GM21825 (cell line): ENCODE data around the gene RHOBTB1.
"Not testable (repeated sequence)": the region's sequence is repeated elsewhere in the genome, so short reads cannot be mapped to it uniquely, and the experiment has no call there.

Experiments
- ATAC-seq: cut with Tn5 transposase; IDR thresholded peaks from one replicate; pipeline ENCODE4 v1.9.1; 2021; ENCODE audit warnings: mild to moderate bottlenecking, moderate library complexity; ENCODE audit not compliant: unreplicated experiment

The RHOBTB1 gene

GRCh38 chr10:60910543-60910942 is 33.4 kb downstream of the RHOBTB1 start:
- no peak for ATAC-seq

DNA sequence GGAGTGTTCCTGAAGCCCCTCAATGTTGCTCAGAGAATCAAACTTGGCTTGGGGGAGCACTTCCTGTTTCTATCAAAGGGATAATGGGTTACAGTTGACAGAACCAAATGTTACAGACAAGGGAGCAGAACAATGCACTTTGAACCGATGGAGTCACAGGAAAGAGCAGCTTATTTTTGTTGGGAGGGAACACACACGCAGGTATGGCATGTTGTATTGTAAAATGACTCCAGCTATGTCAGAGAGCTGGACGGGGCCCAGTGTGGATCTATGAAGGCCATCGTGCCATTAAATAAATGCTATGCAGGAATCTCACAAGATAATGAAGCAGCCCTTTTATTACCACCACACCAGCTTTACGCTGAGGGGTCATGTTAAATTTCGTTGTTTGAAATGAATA is 35.1 kb downstream of the RHOBTB1 start:
- ATAC-seq: no peak

DNA sequence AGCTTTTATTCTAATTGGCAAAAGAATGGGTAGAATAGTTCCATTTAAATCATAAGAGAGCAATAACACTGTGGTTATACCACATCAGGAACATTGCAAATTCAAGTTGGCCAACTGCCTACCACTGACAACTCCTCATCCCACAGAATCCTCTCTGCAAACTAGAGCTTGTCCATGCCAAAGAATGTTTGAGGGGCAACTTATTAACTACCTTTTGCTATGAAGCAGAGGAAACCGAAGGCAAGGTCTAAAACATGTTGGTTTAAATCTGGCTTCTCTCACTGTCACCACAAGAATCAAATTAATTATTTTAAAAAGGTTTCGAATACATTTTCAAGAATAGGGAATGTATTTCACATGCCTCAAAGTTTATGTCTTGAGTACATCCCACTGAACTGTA is 36.0 kb downstream of the RHOBTB1 start:
- ATAC-seq: no peak

DNA sequence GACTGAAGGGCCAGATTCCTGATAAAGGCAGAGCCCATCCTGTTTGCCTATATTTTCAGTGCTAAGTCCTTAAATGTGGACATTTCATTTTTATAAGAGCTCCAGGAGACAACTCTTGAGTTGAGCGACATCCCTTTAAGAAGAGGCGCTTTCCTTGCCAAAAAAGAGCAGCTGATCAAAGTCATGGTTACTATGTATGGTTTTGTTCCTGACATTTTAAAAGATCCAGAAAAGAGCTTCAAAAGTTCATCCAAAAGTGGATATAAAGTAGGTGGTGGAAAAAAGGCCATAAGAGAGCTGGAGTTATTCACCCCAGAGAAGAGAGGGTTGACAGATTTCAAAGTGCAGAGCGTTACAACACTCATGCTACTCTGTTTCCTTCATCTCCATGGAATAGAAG is 36.7 kb downstream of the RHOBTB1 start:
- no peak for ATAC-seq

- not testable (repeated sequence) for ATAC-seq
Observed at GRCh38 chr10:60906825-60907224, 37.2 kb downstream of the RHOBTB1 start.

DNA sequence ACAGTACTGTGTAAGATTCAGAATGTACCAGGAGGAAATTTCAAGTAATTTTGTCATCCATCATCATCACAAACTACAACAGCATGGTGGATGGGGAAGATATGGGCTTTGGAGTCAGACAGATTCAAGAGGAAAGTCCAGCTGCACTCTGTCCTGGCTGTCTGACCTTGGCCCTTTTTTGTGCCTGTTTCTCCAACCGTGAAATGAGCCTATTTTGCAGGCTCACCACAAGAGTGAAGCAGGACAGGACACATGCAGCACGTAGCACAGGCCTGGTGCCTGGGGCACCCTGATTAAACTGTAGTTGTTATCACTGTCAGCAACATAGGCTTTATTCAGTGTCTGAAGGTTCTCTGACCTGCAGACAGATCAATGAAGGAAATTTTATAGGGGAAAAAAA is 37.6 kb downstream of the RHOBTB1 start:
- no peak for ATAC-seq

- no peak for ATAC-seq
Observed at GRCh38 chr10:60905580-60905979, 38.4 kb downstream of the RHOBTB1 start.

DNA sequence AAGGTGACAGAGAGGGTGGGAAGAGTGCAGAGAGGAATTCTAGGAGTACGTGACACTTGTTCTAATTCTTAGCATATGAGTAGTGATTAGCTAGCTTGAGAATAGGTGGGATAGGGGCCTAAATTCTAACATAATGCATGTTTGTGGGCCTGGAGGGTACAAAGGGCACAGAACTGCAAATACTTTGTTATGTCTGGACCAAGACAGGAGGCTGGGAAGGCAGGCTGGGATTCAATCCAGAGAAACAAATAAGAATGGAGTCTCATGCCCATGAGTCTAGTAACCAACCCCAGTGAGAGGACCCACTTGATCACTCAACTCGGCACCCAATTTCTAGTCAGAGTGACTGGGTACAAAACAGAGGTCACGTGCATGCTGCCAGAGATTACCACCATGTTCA is 40.9 kb downstream of the RHOBTB1 start:
- ATAC-seq: no peak

DNA sequence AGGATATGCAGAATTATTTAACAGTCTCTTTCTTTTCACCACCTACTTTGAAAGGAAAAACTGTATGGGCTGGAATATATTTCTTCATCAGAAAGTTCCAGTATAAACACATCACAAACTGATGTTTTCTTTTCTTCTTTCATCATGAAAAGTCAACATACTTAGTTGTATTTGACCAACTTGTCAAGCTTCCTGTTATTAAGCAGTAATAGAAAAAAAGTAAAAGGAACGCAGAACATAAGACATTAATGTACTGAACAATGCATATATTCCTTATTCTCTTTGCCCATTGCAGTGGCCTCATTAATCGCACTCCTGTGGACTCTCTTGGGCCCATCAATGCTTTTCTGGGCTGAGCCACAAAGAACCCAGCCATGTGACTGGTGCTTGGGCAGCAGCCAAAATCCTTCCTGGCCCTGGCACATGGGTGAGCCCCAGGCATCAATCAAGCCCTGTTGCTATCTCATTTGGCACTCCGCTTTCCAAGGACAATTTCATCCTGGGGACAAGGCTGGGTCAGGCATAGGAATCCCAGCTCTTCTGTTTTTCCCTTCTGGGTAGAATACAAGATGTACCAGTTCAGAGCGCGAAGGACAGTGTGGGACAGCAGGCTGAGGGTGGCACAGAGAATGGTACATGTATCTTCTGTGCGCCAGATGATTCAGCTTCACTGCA is 42.3 kb downstream of the RHOBTB1 start:
- ATAC-seq: no peak

- ATAC-seq: no peak
Observed at GRCh38 chr10:60899266-60899665, 44.7 kb downstream of the RHOBTB1 start.

DNA sequence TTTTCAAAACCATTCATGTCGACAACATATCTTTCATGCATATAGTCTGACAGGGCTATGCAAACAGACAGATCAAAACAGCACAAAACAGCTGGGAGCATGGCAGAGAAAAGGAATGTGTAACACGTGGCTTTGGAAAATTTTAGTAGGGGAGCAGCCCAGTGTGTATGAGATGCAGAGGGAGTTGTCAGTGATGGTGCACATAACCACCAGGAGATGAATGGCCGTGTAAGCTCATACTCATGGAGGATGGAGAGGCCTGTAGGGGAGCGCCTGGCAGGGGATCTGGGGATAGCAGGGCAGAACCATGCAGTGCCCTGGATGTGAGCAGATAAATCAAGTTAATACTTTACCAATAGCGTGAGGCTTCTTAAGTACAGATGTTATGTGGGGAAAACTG is 45.7 kb downstream of the RHOBTB1 start:
- ATAC-seq: no peak

DNA sequence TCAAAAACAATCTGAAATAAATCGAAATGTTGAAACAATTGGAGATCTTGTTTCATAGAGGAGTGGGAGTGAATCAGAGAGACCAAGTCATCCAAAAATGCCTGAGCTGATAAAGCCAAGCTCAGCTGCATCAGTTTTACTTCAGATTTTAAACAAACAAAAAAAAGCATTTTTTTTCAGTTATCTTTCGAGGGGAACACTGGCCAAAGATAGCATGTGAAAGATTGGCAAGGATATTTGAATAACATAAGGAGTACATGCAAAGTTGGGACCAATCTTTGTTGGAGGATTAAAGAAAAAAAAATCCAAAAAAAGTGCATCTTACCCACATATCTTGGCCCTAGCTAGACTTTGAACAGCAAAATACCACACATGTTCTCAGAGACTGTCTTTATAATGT is 47.2 kb downstream of the RHOBTB1 start:
- ATAC-seq: no peak

- no peak for ATAC-seq
Observed at GRCh38 chr10:60896033-60896432, 48.0 kb downstream of the RHOBTB1 start.

DNA sequence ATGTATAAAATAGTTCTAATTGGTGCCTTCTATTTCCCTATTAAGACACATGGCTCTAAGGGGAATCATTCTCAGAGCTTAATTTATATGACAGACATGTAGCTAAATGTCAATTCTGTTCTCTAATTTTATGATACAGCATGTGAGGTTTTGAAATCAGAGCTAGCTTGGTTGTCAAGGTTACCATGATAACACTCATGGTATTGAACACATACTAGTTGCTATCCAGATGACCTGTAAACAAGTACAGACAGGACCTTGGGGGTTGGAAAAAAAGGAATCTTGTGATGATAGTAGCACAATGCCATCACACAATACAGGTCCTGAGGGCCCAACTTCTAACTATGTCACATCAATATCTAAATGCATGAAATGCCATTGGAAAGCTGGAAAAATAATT is 49.2 kb downstream of the RHOBTB1 start:
- no peak for ATAC-seq

DNA sequence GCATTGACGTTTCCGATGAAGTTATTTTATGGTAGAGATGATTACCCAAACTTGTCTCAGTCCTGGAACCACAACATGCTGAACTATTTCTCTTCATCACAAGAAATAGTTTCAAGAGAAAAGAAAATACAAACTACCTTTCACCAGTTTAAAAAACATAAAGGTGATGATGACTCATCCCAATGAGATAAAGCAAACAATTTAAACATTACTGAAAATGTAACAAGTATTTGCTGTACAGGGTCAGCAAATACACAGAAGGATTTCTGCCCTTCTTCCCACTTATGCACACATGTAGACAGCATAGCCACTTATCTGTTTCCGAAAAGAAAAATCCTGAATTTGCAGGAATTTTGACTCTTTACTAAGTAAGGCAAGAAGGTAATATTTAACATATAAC is 50.8 kb downstream of the RHOBTB1 start:
- no peak for ATAC-seq

DNA sequence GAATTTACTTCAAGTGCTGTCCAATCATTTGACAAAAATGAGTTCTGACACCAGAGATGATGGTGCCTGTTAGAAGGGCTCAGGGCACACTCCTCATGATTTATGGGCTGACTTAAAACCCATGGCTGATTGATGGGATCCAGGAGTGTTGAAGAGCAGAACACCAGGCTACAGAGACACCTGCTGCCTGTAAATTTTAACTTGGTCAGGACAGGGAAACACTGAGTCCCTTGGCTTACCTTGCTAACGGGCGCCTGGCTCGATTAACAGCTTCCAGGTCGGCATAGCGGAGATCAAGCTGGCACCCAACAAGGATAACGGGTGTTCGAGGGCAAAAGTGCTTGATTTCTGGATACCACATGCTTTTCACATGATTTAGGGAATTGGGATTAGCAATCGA is 51.4 kb downstream of the RHOBTB1 start:
- no peak for ATAC-seq

DNA sequence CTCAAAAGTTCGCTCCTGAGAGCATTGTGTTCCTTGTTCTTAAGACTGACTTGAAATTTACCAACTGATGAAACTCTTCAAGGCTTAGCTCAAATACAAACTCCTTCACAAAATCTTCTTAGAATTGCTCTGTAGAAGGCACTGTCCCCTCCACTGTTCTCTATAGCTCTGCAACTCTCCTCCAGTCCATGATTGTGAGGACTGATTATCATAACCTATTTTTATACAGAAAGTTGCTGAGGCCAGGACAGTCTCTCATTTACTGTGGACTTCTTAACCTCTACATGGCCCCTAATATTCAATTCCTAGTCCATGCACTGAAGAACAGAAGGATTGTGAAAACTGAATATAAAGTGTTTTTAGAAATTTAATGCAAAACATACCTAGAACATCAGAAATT is 53.2 kb downstream of the RHOBTB1 start:
- ATAC-seq: no peak

DNA sequence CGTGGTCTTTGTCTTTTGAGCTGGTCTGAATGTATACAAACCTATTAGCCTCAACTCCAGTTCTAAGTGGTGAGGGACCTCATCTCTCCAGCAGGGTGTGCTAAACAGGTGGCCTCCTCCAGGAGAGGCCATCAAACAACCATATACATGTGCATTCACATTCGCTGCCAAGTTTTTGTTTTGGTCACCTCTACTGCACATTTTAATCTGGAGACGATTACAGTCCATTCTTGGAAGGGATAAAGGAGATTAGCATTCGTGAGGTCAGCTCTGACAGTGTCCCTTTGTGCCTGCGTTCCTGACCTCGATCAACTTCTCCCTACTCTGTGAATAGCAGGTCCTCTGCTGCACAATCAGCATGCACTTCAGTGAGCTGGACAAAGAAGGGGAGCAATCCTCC is 60.8 kb downstream of the RHOBTB1 start:
- ATAC-seq: peak; percentile 58

- ATAC-seq: no peak
Observed at GRCh38 chr10:60878224-60878623, 65.8 kb downstream of the RHOBTB1 start.

DNA sequence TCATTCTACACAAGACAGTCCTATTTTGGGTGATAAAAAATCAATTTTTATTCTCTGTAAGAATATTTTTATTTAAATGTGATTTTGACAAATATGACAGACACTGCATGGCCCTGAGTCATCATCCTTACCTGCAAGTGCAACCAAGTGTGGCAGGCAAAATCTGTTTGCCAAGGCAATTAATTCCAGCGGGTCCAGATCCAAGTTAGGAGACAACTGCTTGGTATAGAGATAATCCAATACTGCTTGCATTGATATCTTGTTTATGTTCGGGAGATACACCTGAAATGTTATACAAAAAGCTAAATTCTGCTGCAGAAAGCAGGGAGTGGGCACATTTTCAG is 66.2 kb downstream of the RHOBTB1 start:
- ATAC-seq: no peak

DNA sequence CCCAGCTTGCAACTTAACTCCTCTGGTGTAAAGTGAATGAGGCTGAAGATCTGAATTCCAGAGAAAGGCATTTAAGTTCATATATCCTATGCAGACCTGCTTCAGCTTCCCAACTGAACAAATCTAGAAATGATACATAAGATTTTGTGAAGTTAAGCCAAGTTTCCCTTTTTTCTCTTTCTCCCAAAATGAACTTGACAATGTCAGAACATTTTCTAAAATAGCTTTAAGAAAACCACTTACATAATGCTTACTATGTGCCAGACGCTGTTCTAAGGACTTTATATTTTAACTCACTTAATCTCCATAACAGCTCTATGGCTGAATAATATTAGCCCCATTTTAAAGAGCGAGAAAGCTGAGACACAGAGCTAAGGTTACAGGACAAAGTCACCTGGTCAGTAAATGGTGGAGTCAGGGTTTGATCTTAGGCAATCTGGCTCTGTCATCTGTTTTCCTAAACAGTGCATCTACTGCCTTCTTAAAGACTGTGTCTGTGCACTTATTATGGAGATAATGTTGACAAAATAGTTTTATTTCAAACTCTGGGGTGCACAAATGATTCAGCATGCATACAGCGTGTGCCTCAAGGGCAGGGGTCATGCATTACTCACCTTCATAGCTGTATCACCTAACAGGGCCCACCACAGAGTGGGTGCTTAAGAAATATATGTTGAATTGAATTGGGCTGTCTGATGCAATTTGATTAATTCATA is 66.8 kb downstream of the RHOBTB1 start:
- ATAC-seq: no peak

- ATAC-seq: no peak
Observed at GRCh38 chr10:60873758-60874157, 70.2 kb downstream of the RHOBTB1 start.

DNA sequence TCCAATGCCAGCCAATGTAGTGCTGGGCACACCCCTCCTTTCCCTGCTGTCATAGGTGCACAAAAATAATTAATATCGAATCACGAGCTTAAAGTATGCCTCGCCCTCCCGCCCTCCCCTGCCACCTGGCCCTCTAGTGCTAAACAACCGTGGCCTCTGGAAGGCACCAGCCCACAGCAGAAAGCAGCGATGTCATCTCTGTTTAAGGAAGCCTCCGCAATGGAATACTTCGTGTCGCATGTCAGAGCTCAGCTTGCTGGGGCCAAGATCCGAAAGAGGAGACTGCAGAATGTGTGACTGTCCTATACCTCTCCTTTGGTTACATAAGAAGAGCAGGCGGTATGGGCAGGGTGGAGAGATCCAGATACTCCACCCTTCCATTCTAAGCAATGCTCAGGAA is 71.5 kb downstream of the RHOBTB1 start:
- no peak for ATAC-seq
